GM12878 (cell line): ENCODE results near the gene TBXA2R.

Experiments used
- CTCF ChIP-seq, 3 experiments: IDR thresholded peaks in 2 of 3; conservative IDR thresholded peaks in 1 of 3; 2 replicates each; pipeline ENCODE4 v1.5.1; 2011; ENCODE audit warnings: low read depth in 3 of 3, low read length in 3 of 3, mild to moderate bottlenecking in 3 of 3, control low read depth in 2 of 3, moderate library complexity in 2 of 3, inconsistent platforms in 1 of 3, mixed read lengths in 1 of 3; ENCODE audit not compliant: control insufficient read depth in 2 of 3, insufficient read depth in 1 of 3; ENCODE audit errors: extremely low read depth in 1 of 3
- RBBP5 ChIP-seq: fragments of 200-600 bp; sonication (generic); conservative IDR thresholded peaks from 2 replicates; pipeline ENCODE4 v1.6.1; 2016
- WRNIP1 ChIP-seq: IDR thresholded peaks from 2 replicates; pipeline ENCODE4 v1.6.1; 2011; ENCODE audit warnings: low read depth, low read length, improper control_type of control experiment, borderline replicate concordance

- TF ChIP-seq WRNIP1, result no peak
- no peak for TF ChIP-seq CTCF (IDR thresholded peaks at IDR 0.05 in 2 of 3, conservative IDR thresholded peaks at IDR 0.05 in 1 of 3; ENCODE audit: control insufficient read depth in 2 of 3, extremely low read depth in 1 of 3, insufficient read depth in 1 of 3, low read depth in 3 of 3, low read length in 3 of 3)
- TF ChIP-seq RBBP5, result no peak
Observed at GRCh38 chr19:3586707-3587346, 19.8 kb downstream of the TBXA2R start.
